IPS-15b (cell line): ENCODE data around the gene CYP2A7.
"Not testable (repeated sequence)": the region's sequence is repeated elsewhere in the genome, so short reads cannot be mapped to it uniquely, and the experiment has no call there.

Source experiments
- H3K27me3 ChIP-seq: one replicate; pipeline ENCODE4 v1.6.1; 2013; ENCODE audit warnings: low read length; ENCODE audit not compliant: control insufficient read depth, insufficient read depth
- H3K36me3 ChIP-seq: one replicate; pipeline ENCODE4 v1.6.1; 2013; ENCODE audit warnings: low read length; ENCODE audit not compliant: control insufficient read depth, insufficient read depth
- H3K4me1 ChIP-seq: one replicate; pipeline ENCODE4 v1.6.1; 2013; ENCODE audit warnings: mild to moderate bottlenecking, low read length; ENCODE audit not compliant: control insufficient read depth, insufficient read depth
- H3K4me3 ChIP-seq: one replicate; pipeline ENCODE4 v1.5.1; 2013; ENCODE audit warnings: low read depth, low read length
- H3K9ac ChIP-seq: one replicate; pipeline ENCODE4 v1.6.1; 2013; ENCODE audit warnings: low read depth, mild to moderate bottlenecking, low read length
- H3K9me3 ChIP-seq: one replicate; pipeline ENCODE4 v1.6.1; 2013; ENCODE audit warnings: mild to moderate bottlenecking, low read length; ENCODE audit not compliant: control insufficient read depth, insufficient read depth

Gene CYP2A7, protein sequence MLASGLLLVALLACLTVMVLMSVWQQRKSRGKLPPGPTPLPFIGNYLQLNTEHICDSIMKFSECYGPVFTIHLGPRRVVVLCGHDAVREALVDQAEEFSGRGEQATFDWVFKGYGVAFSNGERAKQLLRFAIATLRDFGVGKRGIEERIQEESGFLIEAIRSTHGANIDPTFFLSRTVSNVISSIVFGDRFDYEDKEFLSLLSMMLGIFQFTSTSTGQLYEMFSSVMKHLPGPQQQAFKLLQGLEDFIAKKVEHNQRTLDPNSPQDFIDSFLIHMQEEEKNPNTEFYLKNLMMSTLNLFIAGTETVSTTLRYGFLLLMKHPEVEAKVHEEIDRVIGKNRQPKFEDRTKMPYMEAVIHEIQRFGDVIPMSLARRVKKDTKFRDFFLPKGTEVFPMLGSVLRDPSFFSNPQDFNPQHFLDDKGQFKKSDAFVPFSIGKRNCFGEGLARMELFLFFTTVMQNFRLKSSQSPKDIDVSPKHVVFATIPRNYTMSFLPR

DNA sequence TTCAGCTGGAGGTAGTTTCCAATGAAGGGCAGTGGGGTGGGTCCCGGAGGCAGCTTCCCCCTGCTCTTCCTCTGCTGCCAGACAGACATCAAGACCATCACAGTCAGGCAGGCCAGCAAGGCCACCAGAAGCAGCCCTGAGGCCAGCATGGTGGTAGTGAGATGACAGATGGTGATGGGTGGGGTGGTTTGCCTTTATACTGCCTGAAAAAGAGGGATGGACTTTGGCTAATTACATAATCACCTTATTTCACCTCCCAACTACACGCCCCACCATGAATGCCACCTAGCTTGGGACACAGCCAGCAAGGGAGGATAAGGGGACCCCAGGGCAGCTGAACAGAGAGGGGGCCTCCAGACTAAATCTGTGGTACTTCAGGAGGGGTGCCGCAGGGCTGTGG lies at the start of gene CYP2A7:
Gene CYP2A7, minus strand, starts transcription at position 170 of the 400 bp plus-strand sequence. Its CDS starts 21 bp downstream, at position 149.
- peaks cover 19% of the 10 kb centered on the region for H3K27me3 ChIP-seq
- H3K9ac ChIP-seq, H3K9me3 ChIP-seq, H3K4me3 ChIP-seq, H3K4me1 ChIP-seq, H3K36me3 ChIP-seq: not testable (repeated sequence)

- not testable (repeated sequence) for H3K36me3 ChIP-seq, H3K4me1 ChIP-seq, H3K27me3 ChIP-seq, H3K9me3 ChIP-seq, H3K4me3 ChIP-seq, H3K9ac ChIP-seq
Observed at GRCh38 chr19:40930799-40931198, 48.8 kb upstream of the CYP2A7 start.

GRCh38 chr19:40929942-40930341 lies 47.9 kb upstream of the CYP2A7 start:
- H3K4me3 ChIP-seq, H3K4me1 ChIP-seq, H3K9ac ChIP-seq, H3K36me3 ChIP-seq, H3K27me3 ChIP-seq, H3K9me3 ChIP-seq: not testable (repeated sequence)

- H3K27me3 ChIP-seq = no peaks in the 10 kb centered on the region
- H3K4me1 ChIP-seq = no peaks in the 10 kb centered on the region
- no peak overlapping the region for H3K4me3 ChIP-seq
- H3K36me3 ChIP-seq = no peaks in the 10 kb centered on the region
- H3K9ac ChIP-seq = no peak overlapping the region
- H3K9me3 ChIP-seq = no peaks in the 10 kb centered on the region
Observed at GRCh38 chr19:40928850-40929249, 46.8 kb upstream of the CYP2A7 start.

- Histone ChIP-seq H3K36me3 (no peaks in the 10 kb centered on the region), H3K9me3 (no peaks in the 10 kb centered on the region), H3K9ac (no peak overlapping the region), H3K27me3 (no peaks in the 10 kb centered on the region), H3K4me1 (no peaks in the 10 kb centered on the region), H3K4me3 (no peak overlapping the region)
Observed at GRCh38 chr19:40927567-40927966, 45.5 kb upstream of the CYP2A7 start.

- not testable (repeated sequence) for H3K4me1 ChIP-seq, H3K36me3 ChIP-seq, H3K9ac ChIP-seq, H3K9me3 ChIP-seq, H3K4me3 ChIP-seq, H3K27me3 ChIP-seq
Observed at GRCh38 chr19:40926276-40926675, 44.2 kb upstream of the CYP2A7 start.

GRCh38 chr19:40923934-40924391 lies 41.9 kb upstream of the CYP2A7 start:
- no peak overlapping the region for H3K4me3 ChIP-seq
- H3K9me3 ChIP-seq = no peaks in the 10 kb centered on the region
- H3K36me3 ChIP-seq = no peaks in the 10 kb centered on the region
- no peaks in the 10 kb centered on the region for H3K27me3 ChIP-seq
- H3K9ac ChIP-seq = no peak overlapping the region
- H3K4me1 ChIP-seq = no peaks in the 10 kb centered on the region

GRCh38 chr19:40922237-40923160 lies 40.5 kb upstream of the CYP2A7 start:
- H3K9ac ChIP-seq, H3K36me3 ChIP-seq, H3K9me3 ChIP-seq, H3K27me3 ChIP-seq, H3K4me3 ChIP-seq, H3K4me1 ChIP-seq: not testable (repeated sequence)

DNA sequence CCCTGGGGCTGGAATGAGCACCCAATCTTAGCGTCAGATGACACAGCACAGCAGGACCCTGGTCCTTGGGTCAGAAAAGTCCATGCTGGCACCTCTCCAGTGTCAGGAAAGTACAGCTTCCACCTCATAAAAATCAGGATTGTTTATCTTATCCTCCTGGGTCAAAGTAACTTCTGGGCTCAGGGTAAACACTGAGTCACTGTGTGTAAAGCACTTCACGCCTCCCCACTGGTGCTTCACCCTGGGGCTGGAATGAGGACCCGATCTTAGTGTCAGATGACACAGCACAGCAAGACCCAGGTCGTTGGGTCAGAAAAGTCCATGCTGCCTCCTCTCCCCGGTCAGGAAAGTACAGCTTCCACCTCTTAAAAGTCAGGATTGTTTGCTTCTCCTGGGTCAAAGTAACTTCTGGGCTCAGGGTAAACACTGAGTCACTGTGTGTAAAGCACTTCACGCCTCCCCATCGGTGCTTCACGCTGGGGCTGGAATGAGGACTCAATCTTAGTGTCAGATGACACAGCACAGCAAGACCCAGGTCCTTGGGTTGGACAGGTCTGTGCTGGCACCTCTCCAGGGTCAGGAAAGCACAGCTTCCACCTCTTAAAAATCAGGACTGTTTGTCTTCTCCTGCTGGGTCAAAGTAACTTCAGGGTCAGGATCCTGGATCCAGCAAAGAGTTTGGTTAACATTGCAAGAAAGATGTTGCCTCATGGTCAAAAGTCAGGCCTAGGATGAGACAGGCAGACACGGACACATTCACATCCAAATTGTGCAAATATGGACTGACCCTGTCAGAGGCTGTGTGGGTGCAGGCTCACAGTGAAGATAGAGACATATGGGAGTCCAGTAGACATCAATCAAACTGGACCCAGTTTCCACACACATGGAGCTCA lies 39.2 kb upstream of the CYP2A7 start:
- no peak overlapping the region for H3K9ac ChIP-seq
- no peaks in the 10 kb centered on the region for H3K36me3 ChIP-seq
- no peaks in the 10 kb centered on the region for H3K9me3 ChIP-seq
- no peak overlapping the region for H3K4me3 ChIP-seq
- no peaks in the 10 kb centered on the region for H3K4me1 ChIP-seq
- H3K27me3 ChIP-seq = no peaks in the 10 kb centered on the region

DNA sequence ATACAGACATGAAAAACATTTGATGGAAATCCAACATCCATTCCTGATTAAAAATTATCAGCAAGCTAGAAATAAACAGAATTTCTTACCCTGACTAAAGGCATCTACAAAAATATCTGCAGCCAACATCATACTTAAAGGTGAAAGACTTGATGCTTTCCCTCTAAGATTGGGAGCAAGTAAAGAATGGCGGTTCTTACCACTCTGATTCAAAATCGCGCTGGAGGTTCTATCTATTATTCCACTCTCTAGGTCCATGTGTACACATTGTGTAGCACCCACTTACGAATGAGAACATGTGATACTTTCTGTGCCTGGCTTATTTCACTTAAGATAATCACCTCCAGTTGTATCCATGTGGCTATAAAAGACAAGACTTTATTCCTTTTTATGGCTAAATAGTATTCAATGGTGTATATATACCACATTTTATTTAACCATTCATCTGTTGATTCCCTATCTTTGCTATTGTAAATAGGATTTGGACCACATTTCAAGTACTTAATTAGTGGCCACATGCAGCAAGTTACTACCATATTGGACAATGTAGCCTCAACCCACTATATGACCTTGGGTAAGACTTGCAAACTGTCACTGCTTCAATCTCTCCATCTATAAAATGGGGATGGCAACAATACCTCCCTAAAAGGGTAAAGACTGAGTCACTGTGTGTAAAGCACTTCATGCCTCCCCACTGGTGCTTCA lies 38.4 kb upstream of the CYP2A7 start:
- no peaks in the 10 kb centered on the region for H3K27me3 ChIP-seq
- H3K9ac ChIP-seq = no peak overlapping the region
- no peak overlapping the region for H3K4me3 ChIP-seq
- no peaks in the 10 kb centered on the region for H3K4me1 ChIP-seq
- no peaks in the 10 kb centered on the region for H3K36me3 ChIP-seq
- no peaks in the 10 kb centered on the region for H3K9me3 ChIP-seq
